Thyroid gland (tissue), 4 donors: ENCODE measurements around the gene PPP1R15A. TPM values are rescaled to one million over a fixed set of nuclear protein-coding genes. Genes with fewer than 3 reads are reported as not detected.
"Not testable (repeated sequence)": the region's sequence is repeated elsewhere in the genome, so short reads cannot be mapped to it uniquely, and the experiment has no call there.

Source experiments
- DNase-seq, 2 donors: peaks; one replicate each; pipeline ENCODE4 v3.0.0-alpha.2; 2019
- H3K27ac ChIP-seq, 3 donors: fragments of 200-600 bp; sonication (generic); 1 replicate in 2 of 3; 2 replicates in 1 of 3; pipeline ENCODE4 v1.5.1; 2016 to 2019; ENCODE audit warnings: mild to moderate bottlenecking in 1 of 3, moderate library complexity in 1 of 3
- H3K27me3 ChIP-seq: fragments of 200-600 bp; sonication (generic); one replicate; pipeline ENCODE4 v1.5.1; 2019
- H3K36me3 ChIP-seq, 2 donors: fragments of 200-600 bp; sonication (generic); one replicate each; pipeline ENCODE4 v1.5.1; 2016 to 2019
- H3K4me1 ChIP-seq, 2 donors: fragments of 200-600 bp; sonication (generic); one replicate each; pipeline ENCODE4 v1.5.1; 2017 to 2019
- H3K4me3 ChIP-seq, 3 donors: fragments of 200-600 bp; sonication (generic); replicated peaks in 1 of 3; 1 replicate in 2 of 3; 2 replicates in 1 of 3; pipeline ENCODE4 v1.5.1; 2016; ENCODE audit warnings: mild to moderate bottlenecking in 1 of 3
- H3K9me3 ChIP-seq: fragments of 200-600 bp; sonication (generic); one replicate; pipeline ENCODE4 v1.5.1; 2017
- CTCF ChIP-seq, 6 experiments: fragments of 200-600 bp in 3 of 6; fragments of 450-650 bp in 3 of 6; sonication (generic) in 3 of 6; IDR thresholded peaks; one replicate each; pipeline ENCODE4 v1.5.1; 2016 to 2019; ENCODE audit warnings: antibody characterized with exemption in 6 of 6, mild to moderate bottlenecking in 2 of 6, inconsistent platforms in 1 of 6, moderate library complexity in 1 of 6
- POLR2A ChIP-seq, 2 donors: fragments of 450-650 bp; IDR thresholded peaks; one replicate each; pipeline ENCODE4 v1.6.1; 2017; ENCODE audit warnings: antibody characterized with exemption in 2 of 2, mild to moderate bottlenecking in 2 of 2, moderate library complexity in 1 of 2
- WGBS, 2 donors: methylation state at CpG; one replicate each; pipeline ENCODE4 v1.1.5; 2017; 5-methylcytosine and 5-hydroxymethylcytosine counted together
- intact Hi-C: fragments of 100-400 bp; cut with DNase I; formaldehyde crosslinking; loops from one replicate; pipeline ENCODE4 v1.15.1; 2023
- total RNA-seq, 4 donors: library from RNA; depleted of rRNA; stranded (reverse); fragments of >200 nt; gene quantifications; one replicate each; pipeline ENCODE4 v1.2.3, GENCODE V29; 2016

The PPP1R15A gene
- total RNA-seq, 4 donors from 2014 or later, result 18.7 to 31.7 (median 24.2) TPM

DNA sequence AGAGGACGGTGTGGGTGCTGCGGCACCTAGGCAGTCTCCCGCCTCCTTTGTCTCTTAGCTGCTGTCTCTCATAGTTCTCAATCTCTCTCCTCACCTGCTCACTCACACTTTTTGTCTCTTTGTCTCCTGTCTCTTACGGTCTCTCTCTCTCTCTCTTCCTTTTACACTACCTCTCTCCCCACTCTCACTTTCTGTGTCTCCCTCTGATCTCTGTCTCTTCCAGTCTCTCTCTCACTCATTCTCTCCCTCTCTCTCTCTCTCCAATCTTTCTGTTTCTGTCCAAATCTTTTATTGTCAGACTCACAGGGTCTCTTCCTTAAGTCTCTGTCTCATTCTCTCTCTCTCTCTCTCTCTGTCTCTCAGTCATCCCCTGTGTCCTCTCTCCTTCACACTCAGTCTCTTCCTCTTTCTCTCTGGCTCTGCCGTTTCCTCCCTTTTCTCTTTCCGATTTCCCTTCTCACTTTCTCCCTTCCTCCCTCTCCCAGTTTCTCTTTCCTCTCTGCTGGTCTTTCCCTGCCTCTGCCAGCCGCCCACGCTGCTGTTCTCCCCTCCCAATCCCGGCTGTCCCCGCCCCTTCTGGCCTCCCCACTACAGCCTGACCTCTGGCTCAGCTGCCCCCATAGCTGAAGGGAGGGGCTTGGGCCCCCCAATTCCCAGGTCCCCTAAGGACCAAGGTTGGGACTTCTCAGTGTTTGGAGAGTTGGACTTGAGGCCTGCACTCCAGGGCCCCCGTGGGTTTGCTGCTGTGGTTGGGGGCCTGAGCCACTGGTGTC lies 3.9 kb upstream of the PPP1R15A start, which contains the start of gene PLEKHA4:
Gene PLEKHA4 (minus strand): TSS at position 504 of the 773 bp plus-strand sequence. CDS start 997 bp downstream, outside the sequence.
- Histone ChIP-seq H3K4me1 (peaks cover 16 to 33% of the 10 kb centered on the region in 2 donors), H3K27ac (peak within 1 kb of the TSS; percentile 23 to 85 (median 77)), H3K9me3 (no peaks in the 10 kb centered on the region), H3K36me3 (no peaks in the 10 kb centered on the region), H3K4me3 (peak within 1 kb of the TSS in 1 of 3 donors; percentile 14), H3K27me3 (no peaks in the 10 kb centered on the region)
- TF ChIP-seq CTCF (IDR thresholded peaks at IDR 0.05), result no peak
- peak in 1 of 2 donors; percentile 48 for TF ChIP-seq POLR2A (IDR thresholded peaks at IDR 0.05)
- intact Hi-C loops, result loop anchor here (10.0 kb wide), 1 partner anchor 107 kb away; no protein-coding TSS in a partner anchor
- 32 to 42% methylated on average over 11 of the region's 11 CpGs for WGBS, 2 donors
- DNase-seq, result peak; percentile 65 to 72

GRCh38 chr19:48870048-48870447 lies 2.2 kb upstream of the PPP1R15A start:
- DNase-seq, result no peak
- Histone ChIP-seq H3K9me3 (no peaks in the 10 kb centered on the region), H3K36me3 (peaks cover 8 to 15% of the 10 kb centered on the region in 2 donors), H3K4me1 (peaks cover 34 to 50% of the 10 kb centered on the region in 2 donors), H3K27me3 (no peaks in the 10 kb centered on the region), H3K27ac (no peak overlapping the region), H3K4me3 (no peak overlapping the region)
- intact Hi-C loops, result no loop called here
- WGBS, 2 donors, result 90 to 94% methylated on average over 9 of the region's 9 CpGs
- no peak for TF ChIP-seq POLR2A (IDR thresholded peaks at IDR 0.05)

- intact Hi-C loops, H3K9me3 ChIP-seq, DNase-seq, H3K4me3 ChIP-seq, H3K27me3 ChIP-seq: not testable (repeated sequence)
- peak overlapping the region; percentile 58 to 100 (median 100) for H3K27ac ChIP-seq
- 76 to 82% methylated on average over 31 of the region's 31 CpGs for WGBS, 2 donors
- H3K36me3 ChIP-seq, result peaks cover 17 to 26% of the 10 kb centered on the region in 2 donors
- peaks cover 39 to 59% of the 10 kb centered on the region in 2 donors for H3K4me1 ChIP-seq
Observed at GRCh38 chr19:48871471-48872181, 595 bp upstream of the PPP1R15A start.

- DNase-seq, result peak; percentile 89 to 91
- H3K4me1 ChIP-seq, result peaks cover 32 to 52% of the 10 kb centered on the region in 2 donors
- H3K36me3 ChIP-seq, result peaks cover 17 to 26% of the 10 kb centered on the region in 2 donors
- H3K4me3 ChIP-seq, result peak overlapping the region; percentile 56 to 100 (median 73)
- 4 to 7% methylated on average over 13 to 14 of the region's 14 CpGs for WGBS, 2 donors
- H3K27ac ChIP-seq, result peak overlapping the region; percentile 96 to 100 (median 100)
- intact Hi-C loops, result no loop called here
- TF ChIP-seq POLR2A (IDR thresholded peaks at IDR 0.05) (no peak), CTCF (IDR thresholded peaks at IDR 0.05) (no peak)
- no peaks in the 10 kb centered on the region for H3K9me3 ChIP-seq
- H3K27me3 ChIP-seq, result no peaks in the 10 kb centered on the region
Observed at GRCh38 chr19:48872884-48873475, 759 bp downstream of the PPP1R15A start.

- intact Hi-C loops, result no loop called here
- Histone ChIP-seq H3K4me1 (peaks cover 32 to 45% of the 10 kb centered on the region in 2 donors), H3K4me3 (peak overlapping the region in 2 of 3 donors; percentile 56 to 100), H3K27me3 (no peaks in the 10 kb centered on the region), H3K36me3 (peaks cover 17 to 26% of the 10 kb centered on the region in 2 donors), H3K27ac (peak overlapping the region; percentile 96 to 100 (median 100)), H3K9me3 (no peaks in the 10 kb centered on the region)
- no peak for DNase-seq
- WGBS, 2 donors, result 62 to 70% methylated on average over 14 of the region's 14 CpGs
- TF ChIP-seq CTCF (IDR thresholded peaks at IDR 0.05) (no peak), POLR2A (IDR thresholded peaks at IDR 0.05) (no peak)
Observed at GRCh38 chr19:48873476-48874302, 1.5 kb downstream of the PPP1R15A start.
